HepG2 (cell line): ENCODE measurements around the gene CLDN9. TPM values are rescaled to one million over a fixed set of nuclear protein-coding genes. Genes with fewer than 3 reads are reported as not detected.
A peak's percentile ranks its signal among the peaks of the same experiment; 100 is the strongest.

Experiments
- ATF7 ChIP-seq, 2 experiments: fragments of 450-650 bp in 1 of 2; sonication (generic) in 1 of 2; formaldehyde crosslinking in 1 of 2; IDR thresholded peaks; 2 replicates each; pipeline versions ENCODE4 v1.4.0 to v1.6.1; 2016 to 2020; ENCODE audit warnings: antibody characterized with exemption in 1 of 2, mild to moderate bottlenecking in 1 of 2, missing genetic modification reagents in 1 of 2
- BCLAF1 ChIP-seq: fragments of 450-650 bp; IDR thresholded peaks from 2 replicates; pipeline ENCODE4 v1.6.1; 2017; ENCODE audit warnings: mild to moderate bottlenecking
- ERF ChIP-seq: IDR thresholded peaks from 2 replicates; pipeline ENCODE4 v1.6.1; 2018; ENCODE audit warnings: missing biosample characterization, missing genetic modification reagents
- FOXK2 ChIP-seq: fragments of 450-650 bp; IDR thresholded peaks from 2 replicates; pipeline ENCODE4 v1.6.1; 2016
- JUN ChIP-seq: sonication (generic); formaldehyde crosslinking; IDR thresholded peaks from 2 replicates; pipeline ENCODE4 v1.4.0; 2020; ENCODE audit warnings: mild to moderate bottlenecking, missing genetic modification reagents
- LCORL ChIP-seq, 2 experiments: fragments of 450-650 bp in 1 of 2; sonication (generic) in 1 of 2; formaldehyde crosslinking in 1 of 2; IDR thresholded peaks; 2 replicates each; pipeline versions ENCODE4 v1.5.0 to v1.6.1; 2017 to 2020; ENCODE audit warnings: antibody characterized with exemption in 1 of 2, missing genetic modification reagents in 1 of 2
- MXD4 ChIP-seq: IDR thresholded peaks from 2 replicates; pipeline ENCODE4 v1.6.1; 2016; ENCODE audit warnings: mild to moderate bottlenecking, missing biosample characterization, missing genetic modification reagents
- PAF1 ChIP-seq: IDR thresholded peaks from 2 replicates; pipeline ENCODE4 v1.6.1; 2016; ENCODE audit warnings: missing genetic modification reagents, missing compliant biosample characterization
- PRPF4 ChIP-seq: fragments of 200-400 bp; formaldehyde crosslinking; IDR thresholded peaks from 2 replicates; pipeline ENCODE4 v1.6.1; 2016; ENCODE audit warnings: low read length, low read depth; ENCODE audit not compliant: poor library complexity, severe bottlenecking
- REL ChIP-seq: sonication (generic); formaldehyde crosslinking; conservative IDR thresholded peaks from 2 replicates; pipeline ENCODE4 v1.8.0; 2022; ENCODE audit warnings: mild to moderate bottlenecking, missing genetic modification reagents, moderate library complexity
- ZFAT ChIP-seq: sonication (generic); formaldehyde crosslinking; conservative IDR thresholded peaks from 2 replicates; pipeline ENCODE4 v1.8.1; 2023; ENCODE audit warnings: missing genetic modification reagents, inconsistent platforms
- ZNF207 ChIP-seq: fragments of 450-650 bp; IDR thresholded peaks from 2 replicates; pipeline ENCODE4 v1.6.1; 2016; ENCODE audit warnings: antibody characterized with exemption, borderline replicate concordance
- ZNF441 ChIP-seq: sonication (generic); formaldehyde crosslinking; IDR thresholded peaks from 2 replicates; pipeline ENCODE4 v1.7.0; 2021; ENCODE audit warnings: missing genetic modification reagents, borderline replicate concordance
- ZNF607 ChIP-seq: sonication (generic); formaldehyde crosslinking; IDR thresholded peaks from 2 replicates; pipeline ENCODE4 v1.5.1; 2020; ENCODE audit warnings: missing genetic modification reagents, mild to moderate bottlenecking, borderline replicate concordance
- ZNF713 ChIP-seq: sonication (generic); formaldehyde crosslinking; IDR thresholded peaks from 2 replicates; pipeline ENCODE4 v1.4.0; 2020; ENCODE audit warnings: mild to moderate bottlenecking, missing genetic modification reagents
- polyA plus RNA-seq, 8 experiments: library from polyadenylated mRNA; depleted of rRNA in 3 of 8; stranded (reverse) in 7 of 8; unstranded in 1 of 8; fragments of >200 nt; fragmentation: Illumina TruSeq in 4 of 8; extraction: Trizol in 4 of 8; gene quantifications; 2 replicates each; pipeline versions ENCODE4 v1.2.1 to v1.2.3, GENCODE V29; 2011 to 2016; ENCODE audit warnings: low read depth in 4 of 8, missing spikeins in 1 of 8, mixed read lengths in 1 of 8; ENCODE audit not compliant: insufficient read depth in 1 of 8
- total RNA-seq, 5 experiments: library from RNA; depleted of rRNA; stranded (reverse); fragments of >200 nt; fragmentation: Illumina TruSeq; extraction: Trizol; gene quantifications; 2 replicates each; pipeline ENCODE4 v1.2.3, GENCODE V29; 2016; ENCODE audit warnings: low read depth in 1 of 5
- TF ChIP-seq, protein P1 (sequence below): sonication (generic); formaldehyde crosslinking; IDR thresholded peaks from 2 replicates; pipeline ENCODE4 v1.4.0; 2020; ENCODE audit warnings: missing genetic modification reagents, mild to moderate bottlenecking, borderline replicate concordance
- TF ChIP-seq, protein P2 (sequence below): sonication (generic); formaldehyde crosslinking; IDR thresholded peaks from 2 replicates; pipeline ENCODE4 v1.4.0; 2020; ENCODE audit warnings: missing genetic modification reagents
- TF ChIP-seq, protein P3 (sequence below): IDR thresholded peaks from 2 replicates; pipeline ENCODE4 v1.6.1; 2016; ENCODE audit warnings: missing biosample characterization, missing genetic modification reagents, low read depth

CLDN9 gene
- total and polyA plus RNA-seq, 2 of the 13 experiments (the other 11 are each of a cell fraction or from before 2014, with no cell fraction given), result 0.15 to 0.26 TPM

DNA sequence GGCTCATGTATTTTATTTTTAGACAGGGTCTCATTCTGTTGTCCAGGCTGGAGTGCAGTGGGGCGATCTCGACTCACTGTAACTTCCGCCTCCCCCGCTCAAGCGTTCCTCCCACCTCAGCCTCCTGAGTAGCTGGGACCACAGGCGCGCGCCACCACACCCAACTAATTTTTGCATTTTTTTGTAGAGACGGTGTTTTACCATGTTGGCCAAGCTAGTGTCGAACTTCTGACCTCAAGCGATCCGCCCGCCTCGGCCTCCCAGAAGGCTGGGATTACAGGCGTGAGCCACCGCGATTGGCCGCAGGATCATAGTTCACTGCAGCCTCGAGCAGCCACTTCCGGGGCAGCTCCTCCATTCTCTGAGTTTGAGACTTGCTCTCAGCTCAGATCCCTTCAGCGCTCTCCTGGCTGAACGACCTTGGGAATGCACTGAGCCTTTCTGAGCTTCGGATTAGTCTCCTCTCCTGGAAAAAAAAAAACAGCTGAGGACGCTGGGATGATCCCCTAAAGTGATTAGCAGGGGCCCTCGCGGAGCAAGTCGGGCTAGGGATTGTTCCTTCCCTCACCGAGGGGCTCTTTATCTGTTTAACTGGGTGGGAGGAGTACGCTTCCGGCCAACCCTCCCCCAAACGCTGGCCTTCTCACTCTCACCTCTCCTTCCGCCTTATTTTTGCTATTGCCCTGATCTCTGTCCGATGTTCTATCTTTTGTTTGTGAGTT is 31.4 kb upstream of the CLDN9 start (continued):
- TF ChIP-seq ATF7 (IDR thresholded peaks at IDR 0.05), result no peak
- TF ChIP-seq ATF7 (CRISPR knock-in tag; IDR thresholded peaks at IDR 0.05), result no peak
- TF ChIP-seq, protein P1, sequence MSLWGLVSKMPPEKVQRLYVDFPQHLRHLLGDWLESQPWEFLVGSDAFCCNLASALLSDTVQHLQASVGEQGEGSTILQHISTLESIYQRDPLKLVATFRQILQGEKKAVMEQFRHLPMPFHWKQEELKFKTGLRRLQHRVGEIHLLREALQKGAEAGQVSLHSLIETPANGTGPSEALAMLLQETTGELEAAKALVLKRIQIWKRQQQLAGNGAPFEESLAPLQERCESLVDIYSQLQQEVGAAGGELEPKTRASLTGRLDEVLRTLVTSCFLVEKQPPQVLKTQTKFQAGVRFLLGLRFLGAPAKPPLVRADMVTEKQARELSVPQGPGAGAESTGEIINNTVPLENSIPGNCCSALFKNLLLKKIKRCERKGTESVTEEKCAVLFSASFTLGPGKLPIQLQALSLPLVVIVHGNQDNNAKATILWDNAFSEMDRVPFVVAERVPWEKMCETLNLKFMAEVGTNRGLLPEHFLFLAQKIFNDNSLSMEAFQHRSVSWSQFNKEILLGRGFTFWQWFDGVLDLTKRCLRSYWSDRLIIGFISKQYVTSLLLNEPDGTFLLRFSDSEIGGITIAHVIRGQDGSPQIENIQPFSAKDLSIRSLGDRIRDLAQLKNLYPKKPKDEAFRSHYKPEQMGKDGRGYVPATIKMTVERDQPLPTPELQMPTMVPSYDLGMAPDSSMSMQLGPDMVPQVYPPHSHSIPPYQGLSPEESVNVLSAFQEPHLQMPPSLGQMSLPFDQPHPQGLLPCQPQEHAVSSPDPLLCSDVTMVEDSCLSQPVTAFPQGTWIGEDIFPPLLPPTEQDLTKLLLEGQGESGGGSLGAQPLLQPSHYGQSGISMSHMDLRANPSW (CRISPR knock-in tag), result peak; percentile 80; the same call in 1 of the 2 replicates
- no peak for TF ChIP-seq LCORL (IDR thresholded peaks at IDR 0.05)
- TF ChIP-seq LCORL (CRISPR knock-in tag; IDR thresholded peaks at IDR 0.05), result no peak
- TF ChIP-seq BCLAF1, result no peak
- no peak for TF ChIP-seq FOXK2
- no peak for TF ChIP-seq JUN (CRISPR knock-in tag)
- TF ChIP-seq, protein P2, sequence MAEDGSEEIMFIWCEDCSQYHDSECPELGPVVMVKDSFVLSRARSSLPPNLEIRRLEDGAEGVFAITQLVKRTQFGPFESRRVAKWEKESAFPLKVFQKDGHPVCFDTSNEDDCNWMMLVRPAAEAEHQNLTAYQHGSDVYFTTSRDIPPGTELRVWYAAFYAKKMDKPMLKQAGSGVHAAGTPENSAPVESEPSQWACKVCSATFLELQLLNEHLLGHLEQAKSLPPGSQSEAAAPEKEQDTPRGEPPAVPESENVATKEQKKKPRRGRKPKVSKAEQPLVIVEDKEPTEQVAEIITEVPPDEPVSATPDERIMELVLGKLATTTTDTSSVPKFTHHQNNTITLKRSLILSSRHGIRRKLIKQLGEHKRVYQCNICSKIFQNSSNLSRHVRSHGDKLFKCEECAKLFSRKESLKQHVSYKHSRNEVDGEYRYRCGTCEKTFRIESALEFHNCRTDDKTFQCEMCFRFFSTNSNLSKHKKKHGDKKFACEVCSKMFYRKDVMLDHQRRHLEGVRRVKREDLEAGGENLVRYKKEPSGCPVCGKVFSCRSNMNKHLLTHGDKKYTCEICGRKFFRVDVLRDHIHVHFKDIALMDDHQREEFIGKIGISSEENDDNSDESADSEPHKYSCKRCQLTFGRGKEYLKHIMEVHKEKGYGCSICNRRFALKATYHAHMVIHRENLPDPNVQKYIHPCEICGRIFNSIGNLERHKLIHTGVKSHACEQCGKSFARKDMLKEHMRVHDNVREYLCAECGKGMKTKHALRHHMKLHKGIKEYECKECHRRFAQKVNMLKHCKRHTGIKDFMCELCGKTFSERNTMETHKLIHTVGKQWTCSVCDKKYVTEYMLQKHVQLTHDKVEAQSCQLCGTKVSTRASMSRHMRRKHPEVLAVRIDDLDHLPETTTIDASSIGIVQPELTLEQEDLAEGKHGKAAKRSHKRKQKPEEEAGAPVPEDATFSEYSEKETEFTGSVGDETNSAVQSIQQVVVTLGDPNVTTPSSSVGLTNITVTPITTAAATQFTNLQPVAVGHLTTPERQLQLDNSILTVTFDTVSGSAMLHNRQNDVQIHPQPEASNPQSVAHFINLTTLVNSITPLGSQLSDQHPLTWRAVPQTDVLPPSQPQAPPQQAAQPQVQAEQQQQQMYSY, result no peak
- TF ChIP-seq ZNF441 (CRISPR knock-in tag), result no peak; the same call in 1 of the 2 replicates
- no peak for TF ChIP-seq REL (CRISPR knock-in tag)
- TF ChIP-seq MXD4 (CRISPR knock-in tag), result no peak
- TF ChIP-seq ZNF607, result no peak
- no peak for TF ChIP-seq ZNF207
- TF ChIP-seq, protein P3, sequence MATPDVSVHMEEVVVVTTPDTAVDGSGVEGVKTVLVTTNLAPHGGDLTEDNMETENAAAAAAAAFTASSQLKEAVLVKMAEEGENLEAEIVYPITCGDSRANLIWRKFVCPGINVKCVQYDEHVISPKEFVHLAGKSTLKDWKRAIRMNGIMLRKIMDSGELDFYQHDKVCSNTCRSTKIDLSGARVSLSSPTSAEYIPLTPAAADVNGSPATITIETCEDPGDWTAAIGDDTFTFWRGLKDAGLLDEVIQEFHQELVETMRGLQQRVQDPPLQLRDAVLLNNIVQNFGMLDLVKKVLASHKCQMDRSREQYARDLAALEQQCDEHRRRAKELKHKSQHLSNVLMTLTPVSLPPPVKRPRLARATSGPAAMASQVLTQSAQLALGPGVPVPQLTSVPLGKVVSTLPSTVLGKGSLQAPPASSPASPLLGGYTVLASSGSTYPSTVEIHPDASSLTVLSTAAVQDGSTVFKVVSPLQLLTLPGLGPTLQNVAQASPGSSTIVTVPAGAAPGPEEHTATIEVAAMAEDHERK (CRISPR knock-in tag), result no peak
- TF ChIP-seq ZNF713 (CRISPR knock-in tag), result no peak; the same call in 1 of the 2 replicates
- no peak for TF ChIP-seq ZFAT (CRISPR knock-in tag)
- TF ChIP-seq PAF1 (CRISPR knock-in tag), result no peak
- no peak for TF ChIP-seq PRPF4
- TF ChIP-seq ERF (CRISPR knock-in tag), result no peak
